ENCODE results near the gene LRRC4C. TPM values are rescaled to one million over a fixed set of nuclear protein-coding genes. Genes with fewer than 3 reads are reported as not detected.

Gene LRRC4C
- total RNA-seq, 4 donors from 2014 or later = 0.19 to 1.1 TPM; not detected in 2

- WGBS, 2 donors = 92 to 94% methylated on average over 4 of the region's 4 CpGs
- no peak overlapping the region for H3K4me3 ChIP-seq (ENCODE audit: low read depth, poor library complexity, severe bottlenecking)
- DNase-seq (ENCODE audit: low spot score in 2 of 2) = no peak
- TF ChIP-seq CTCF (IDR thresholded peaks at IDR 0.05) = no peak
- TF ChIP-seq POLR2A (IDR thresholded peaks at IDR 0.05) = no peak
- intact Hi-C loops (cut with DNase I; ENCODE audit: low total_unique reads) = no loop called here
These were observed 150.3 kb downstream of the LRRC4C start for GRCh38 chr11:41309111-41309522.

GRCh38 chr11:41308286-41308685, 151.2 kb downstream of the LRRC4C start:
- 87 to 93% methylated on average over 5 of the region's 5 CpGs for WGBS, 2 donors
- TF ChIP-seq POLR2A (IDR thresholded peaks at IDR 0.05) (no peak), CTCF (IDR thresholded peaks at IDR 0.05) (no peak)
- no peak overlapping the region for H3K4me3 ChIP-seq (ENCODE audit: low read depth, poor library complexity, severe bottlenecking)
- DNase-seq (ENCODE audit: low spot score in 2 of 2) = no peak
- intact Hi-C loops (cut with DNase I; ENCODE audit: low total_unique reads) = no loop called here

GRCh38 chr11:41307296-41308080, 152.0 kb downstream of the LRRC4C start:
- DNase-seq (ENCODE audit: low spot score in 2 of 2) = no peak
- 71 to 80% methylated on average over 5 of the region's 5 CpGs for WGBS, 2 donors
- H3K4me3 ChIP-seq (ENCODE audit: low read depth, poor library complexity, severe bottlenecking) = no peak overlapping the region
- TF ChIP-seq POLR2A (IDR thresholded peaks at IDR 0.05) (no peak), CTCF (IDR thresholded peaks at IDR 0.05) (no peak)
- intact Hi-C loops (cut with DNase I; ENCODE audit: low total_unique reads) = no loop called here

GRCh38 chr11:41306431-41306830, 153.0 kb downstream of the LRRC4C start:
- intact Hi-C loops (cut with DNase I; ENCODE audit: low total_unique reads) = no loop called here
- no peak for DNase-seq (ENCODE audit: low spot score in 2 of 2)
- 83 to 89% methylated on average over 3 of the region's 3 CpGs for WGBS, 2 donors
- H3K4me3 ChIP-seq (ENCODE audit: low read depth, poor library complexity, severe bottlenecking) = no peak overlapping the region
- TF ChIP-seq CTCF (IDR thresholded peaks at IDR 0.05) (no peak), POLR2A (IDR thresholded peaks at IDR 0.05) (no peak)

GRCh38 chr11:41301023-41301422, 158.4 kb downstream of the LRRC4C start:
- no peak overlapping the region for H3K4me3 ChIP-seq (ENCODE audit: low read depth, poor library complexity, severe bottlenecking)
- no peak for DNase-seq (ENCODE audit: low spot score in 2 of 2)
- intact Hi-C loops (cut with DNase I; ENCODE audit: low total_unique reads) = no loop called here
- TF ChIP-seq POLR2A (IDR thresholded peaks at IDR 0.05) = no peak
- TF ChIP-seq CTCF (IDR thresholded peaks at IDR 0.05) = no peak
- 56 to 66% methylated on average over 4 of the region's 4 CpGs for WGBS, 2 donors

- intact Hi-C loops (cut with DNase I; ENCODE audit: low total_unique reads) = no loop called here
- no peak overlapping the region for H3K4me3 ChIP-seq (ENCODE audit: low read depth, poor library complexity, severe bottlenecking)
- TF ChIP-seq CTCF (IDR thresholded peaks at IDR 0.05) (no peak), POLR2A (IDR thresholded peaks at IDR 0.05) (no peak)
- 94 to 96% methylated on average over 3 of the region's 3 CpGs for WGBS, 2 donors
- no peak for DNase-seq (ENCODE audit: low spot score in 2 of 2)
These were observed 170.0 kb downstream of the LRRC4C start for GRCh38 chr11:41289408-41289807.
